Panc1 (cell line): ENCODE measurements around the gene HUNK. TPM values are rescaled to one million over a fixed set of nuclear protein-coding genes. Genes with fewer than 3 reads are reported as not detected.

Experiments
- ATAC-seq: fragments of 200-7000 bp; cut with Tn5 transposase; 2 replicates; pipeline ENCODE4 v1.9.1; 2020; ENCODE audit warnings: mild to moderate bottlenecking, moderate library complexity
- BruUV-seq: library from RNA; stranded (reverse); fragments of 400-500 nt; replicated peaks from 2 replicates; lab custom pipeline; 2021; lab: Mats Ljungman, UMichigan
- CTCF ChIA-PET: fragments of 300-600 bp; sonication (Branson Sonifier 250); formaldehyde crosslinking; loops from one replicate; lab custom pipeline; 2022; ENCODE audit warnings: antibody characterized with exemption; lab: Charles Lee
- POLR2A ChIA-PET: fragments of 300-600 bp; sonication (Branson Sonifier 250); formaldehyde crosslinking; loops from one replicate; lab custom pipeline; 2022; ENCODE audit warnings: antibody characterized with exemption; lab: Charles Lee
- DNase-seq: peaks from one replicate; pipeline ENCODE4 v3.0.0-alpha.2; 2010; ENCODE audit warnings: low read depth, low spot score
- H3K27ac ChIP-seq: 2 replicates; pipeline ENCODE4 v1.5.1; 2011; ENCODE audit warnings: mild to moderate bottlenecking, low read length, inconsistent platforms
- H3K27me3 ChIP-seq: fragments of 200-500 bp; sonication (Bioruptor generic); 2 replicates; pipeline ENCODE4 v1.6.0; 2014; ENCODE audit warnings: low read length, inconsistent platforms; ENCODE audit not compliant: control insufficient read depth, insufficient read depth
- H3K36me3 ChIP-seq: fragments of 200-500 bp; sonication (Bioruptor generic); 2 replicates; pipeline ENCODE4 v1.5.1; 2014; ENCODE audit warnings: inconsistent platforms, mild to moderate bottlenecking, low read length, moderate library complexity; ENCODE audit not compliant: control insufficient read depth, insufficient read depth
- H3K4me1 ChIP-seq: 2 replicates; pipeline ENCODE4 v1.5.1; 2011; ENCODE audit warnings: inconsistent platforms, mild to moderate bottlenecking, low read length, moderate library complexity; ENCODE audit not compliant: control insufficient read depth, insufficient read depth
- H3K4me3 ChIP-seq, 2 experiments: 2 replicates each; pipeline ENCODE4 v1.5.1; 2011 to 2012; ENCODE audit warnings: low read depth in 2 of 2, low read length in 2 of 2, mild to moderate bottlenecking in 2 of 2, inconsistent platforms in 1 of 2, moderate library complexity in 1 of 2
- H3K9me3 ChIP-seq: fragments of 200-500 bp; sonication (Bioruptor generic); 2 replicates; pipeline ENCODE4 v1.5.1; 2014; ENCODE audit warnings: low read depth, mild to moderate bottlenecking, inconsistent platforms, low read length, moderate library complexity; ENCODE audit not compliant: control insufficient read depth, insufficient read depth
- POLR2AphosphoS5 ChIP-seq: IDR thresholded peaks from 2 replicates; pipeline ENCODE4 v1.6.1; 2012; ENCODE audit warnings: mild to moderate bottlenecking, low read depth, low read length, moderate library complexity
- SIN3A ChIP-seq: IDR thresholded peaks from 2 replicates; pipeline ENCODE4 v1.6.1; 2012; ENCODE audit warnings: low read depth, mild to moderate bottlenecking, low read length, moderate library complexity, borderline replicate concordance; ENCODE audit not compliant: insufficient read depth
- TCF7L2 ChIP-seq: IDR thresholded peaks from 2 replicates; pipeline ENCODE4 v1.6.1; 2011; ENCODE audit warnings: mild to moderate bottlenecking, low read depth, low read length, inconsistent platforms
- in situ Hi-C: cut with HindIII; loops from 2 replicates; pipeline ENCODE4 v1.10.0; 2016; ENCODE audit warnings: low sequenced_read_pairs, low pct_unique_long_range_greater_than_20kb
- intact Hi-C: fragments of 100-400 bp; cut with micrococcal nuclease; formaldehyde crosslinking; loops from one replicate; pipeline ENCODE4 v1.10.0; 2022; ENCODE audit not compliant: unreplicated experiment
- total RNA-seq: library from RNA; stranded (reverse); gene quantifications from one replicate; pipeline ENCODE4 v1.2.1, GENCODE V29; 2021; ENCODE audit not compliant: unreplicated experiment
- TF ChIP-seq, protein P1 (sequence below), 2 experiments: IDR thresholded peaks; 2 replicates each; pipeline ENCODE4 v1.6.1; 2011 to 2012; ENCODE audit warnings: low read depth in 2 of 2, control low read depth in 1 of 2, low read length in 1 of 2, mild to moderate bottlenecking in 1 of 2, moderate library complexity in 1 of 2; ENCODE audit not compliant: insufficient read depth in 1 of 2
- TF ChIP-seq, protein P2 (sequence below): fragments of 450-650 bp; IDR thresholded peaks from 2 replicates; pipeline ENCODE4 v1.5.1; 2017; ENCODE audit warnings: mild to moderate bottlenecking

HUNK gene
- total RNA-seq, 1 experiment from 2014 or later: 0.05 TPM

DNA sequence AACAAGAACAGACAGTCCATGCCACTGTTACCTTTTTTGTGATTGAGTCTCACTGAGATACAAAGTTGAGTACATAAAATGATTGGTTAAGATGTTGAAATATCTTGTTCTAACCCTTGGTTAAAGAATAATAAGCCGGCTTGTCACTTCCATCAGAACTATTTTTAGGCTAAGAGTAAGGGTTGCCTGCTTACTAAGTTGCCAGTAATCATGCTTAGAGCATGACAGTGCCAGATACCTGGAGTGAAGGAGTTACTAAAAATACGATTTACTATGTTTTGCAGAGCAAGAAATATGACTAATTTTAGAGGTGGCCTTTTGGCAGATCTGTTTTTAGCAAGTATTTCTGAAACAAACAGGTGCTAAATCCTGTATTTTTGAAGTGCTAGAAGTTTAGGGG lies 6.0 kb downstream of the HUNK start:
- TF ChIP-seq, protein P1, sequence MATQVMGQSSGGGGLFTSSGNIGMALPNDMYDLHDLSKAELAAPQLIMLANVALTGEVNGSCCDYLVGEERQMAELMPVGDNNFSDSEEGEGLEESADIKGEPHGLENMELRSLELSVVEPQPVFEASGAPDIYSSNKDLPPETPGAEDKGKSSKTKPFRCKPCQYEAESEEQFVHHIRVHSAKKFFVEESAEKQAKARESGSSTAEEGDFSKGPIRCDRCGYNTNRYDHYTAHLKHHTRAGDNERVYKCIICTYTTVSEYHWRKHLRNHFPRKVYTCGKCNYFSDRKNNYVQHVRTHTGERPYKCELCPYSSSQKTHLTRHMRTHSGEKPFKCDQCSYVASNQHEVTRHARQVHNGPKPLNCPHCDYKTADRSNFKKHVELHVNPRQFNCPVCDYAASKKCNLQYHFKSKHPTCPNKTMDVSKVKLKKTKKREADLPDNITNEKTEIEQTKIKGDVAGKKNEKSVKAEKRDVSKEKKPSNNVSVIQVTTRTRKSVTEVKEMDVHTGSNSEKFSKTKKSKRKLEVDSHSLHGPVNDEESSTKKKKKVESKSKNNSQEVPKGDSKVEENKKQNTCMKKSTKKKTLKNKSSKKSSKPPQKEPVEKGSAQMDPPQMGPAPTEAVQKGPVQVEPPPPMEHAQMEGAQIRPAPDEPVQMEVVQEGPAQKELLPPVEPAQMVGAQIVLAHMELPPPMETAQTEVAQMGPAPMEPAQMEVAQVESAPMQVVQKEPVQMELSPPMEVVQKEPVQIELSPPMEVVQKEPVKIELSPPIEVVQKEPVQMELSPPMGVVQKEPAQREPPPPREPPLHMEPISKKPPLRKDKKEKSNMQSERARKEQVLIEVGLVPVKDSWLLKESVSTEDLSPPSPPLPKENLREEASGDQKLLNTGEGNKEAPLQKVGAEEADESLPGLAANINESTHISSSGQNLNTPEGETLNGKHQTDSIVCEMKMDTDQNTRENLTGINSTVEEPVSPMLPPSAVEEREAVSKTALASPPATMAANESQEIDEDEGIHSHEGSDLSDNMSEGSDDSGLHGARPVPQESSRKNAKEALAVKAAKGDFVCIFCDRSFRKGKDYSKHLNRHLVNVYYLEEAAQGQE (IDR thresholded peaks at IDR 0.05; ENCODE audit: insufficient read depth in 1 of 2, low read depth in 2 of 2, low read length in 1 of 2): no peak
- TF ChIP-seq, protein P2, sequence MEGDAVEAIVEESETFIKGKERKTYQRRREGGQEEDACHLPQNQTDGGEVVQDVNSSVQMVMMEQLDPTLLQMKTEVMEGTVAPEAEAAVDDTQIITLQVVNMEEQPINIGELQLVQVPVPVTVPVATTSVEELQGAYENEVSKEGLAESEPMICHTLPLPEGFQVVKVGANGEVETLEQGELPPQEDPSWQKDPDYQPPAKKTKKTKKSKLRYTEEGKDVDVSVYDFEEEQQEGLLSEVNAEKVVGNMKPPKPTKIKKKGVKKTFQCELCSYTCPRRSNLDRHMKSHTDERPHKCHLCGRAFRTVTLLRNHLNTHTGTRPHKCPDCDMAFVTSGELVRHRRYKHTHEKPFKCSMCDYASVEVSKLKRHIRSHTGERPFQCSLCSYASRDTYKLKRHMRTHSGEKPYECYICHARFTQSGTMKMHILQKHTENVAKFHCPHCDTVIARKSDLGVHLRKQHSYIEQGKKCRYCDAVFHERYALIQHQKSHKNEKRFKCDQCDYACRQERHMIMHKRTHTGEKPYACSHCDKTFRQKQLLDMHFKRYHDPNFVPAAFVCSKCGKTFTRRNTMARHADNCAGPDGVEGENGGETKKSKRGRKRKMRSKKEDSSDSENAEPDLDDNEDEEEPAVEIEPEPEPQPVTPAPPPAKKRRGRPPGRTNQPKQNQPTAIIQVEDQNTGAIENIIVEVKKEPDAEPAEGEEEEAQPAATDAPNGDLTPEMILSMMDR: no peak
- no peak for TF ChIP-seq SIN3A
- TF ChIP-seq POLR2AphosphoS5: no peak
- TF ChIP-seq TCF7L2: no peak
- intact Hi-C loops: loop anchor here (10.0 kb wide), 1 partner anchor 94 kb away; no protein-coding TSS in a partner anchor
- H3K4me3 ChIP-seq: no peak overlapping the region
- BruUV-seq: no TSS peak
- no peaks in the 10 kb centered on the region for H3K9me3 ChIP-seq
- H3K36me3 ChIP-seq: no peaks in the 10 kb centered on the region
- H3K27me3 ChIP-seq: peaks cover 3% of the 10 kb centered on the region
- H3K4me1 ChIP-seq: no peaks in the 10 kb centered on the region
- no peak overlapping the region for H3K27ac ChIP-seq
- ChIA-PET CTCF (no interaction called here), POLR2A (no interaction called here)
- no peak for ATAC-seq
- in situ Hi-C loops: no loop called here
- no peak for DNase-seq

DNA sequence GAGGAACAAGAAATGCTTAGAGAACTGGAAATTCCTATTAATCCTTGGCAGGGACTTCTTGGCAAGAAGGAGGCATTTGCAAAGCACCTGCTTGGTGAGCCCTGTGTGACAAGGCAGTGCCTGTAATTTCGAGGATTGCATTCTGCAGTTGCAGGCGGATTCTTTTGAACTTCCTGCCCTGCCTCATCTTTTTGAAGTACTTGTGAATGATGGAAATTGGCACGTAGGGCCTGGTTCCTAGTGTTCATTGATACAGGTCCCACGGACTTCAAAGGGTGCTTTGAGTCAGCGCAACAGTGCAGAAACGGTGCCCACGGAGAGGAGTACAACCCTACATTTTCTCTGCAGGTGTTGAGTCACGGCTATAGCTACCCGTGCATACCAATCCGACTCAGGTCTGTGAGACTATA lies 6.4 kb downstream of the HUNK start:
- Histone ChIP-seq H3K4me3 (no peak overlapping the region), H3K27me3 (peaks cover 3% of the 10 kb centered on the region), H3K4me1 (no peaks in the 10 kb centered on the region), H3K9me3 (no peaks in the 10 kb centered on the region), H3K27ac (no peak overlapping the region), H3K36me3 (no peaks in the 10 kb centered on the region)
- intact Hi-C loops: loop anchor here (10.0 kb wide), 1 partner anchor 94 kb away; no protein-coding TSS in a partner anchor
- ChIA-PET POLR2A (no interaction called here), CTCF (no interaction called here)
- in situ Hi-C loops: no loop called here
- BruUV-seq: no TSS peak
- DNase-seq (no peak), ATAC-seq (no peak)
- TF ChIP-seq, protein P1 (IDR thresholded peaks at IDR 0.05; ENCODE audit: insufficient read depth in 1 of 2, low read depth in 2 of 2, low read length in 1 of 2): no peak
- TF ChIP-seq SIN3A (no peak), POLR2AphosphoS5 (no peak), TCF7L2 (no peak)
- TF ChIP-seq, protein P2: no peak
